ENCODE measurements around the gene KLHL5. TPM values are rescaled to one million over a fixed set of nuclear protein-coding genes. Genes with fewer than 3 reads are reported as not detected.
A peak's percentile ranks its signal among the peaks of the same experiment; 100 is the strongest.

The KLHL5 gene
- total RNA-seq, 1 experiment from 2014 or later: 128 TPM

DNA sequence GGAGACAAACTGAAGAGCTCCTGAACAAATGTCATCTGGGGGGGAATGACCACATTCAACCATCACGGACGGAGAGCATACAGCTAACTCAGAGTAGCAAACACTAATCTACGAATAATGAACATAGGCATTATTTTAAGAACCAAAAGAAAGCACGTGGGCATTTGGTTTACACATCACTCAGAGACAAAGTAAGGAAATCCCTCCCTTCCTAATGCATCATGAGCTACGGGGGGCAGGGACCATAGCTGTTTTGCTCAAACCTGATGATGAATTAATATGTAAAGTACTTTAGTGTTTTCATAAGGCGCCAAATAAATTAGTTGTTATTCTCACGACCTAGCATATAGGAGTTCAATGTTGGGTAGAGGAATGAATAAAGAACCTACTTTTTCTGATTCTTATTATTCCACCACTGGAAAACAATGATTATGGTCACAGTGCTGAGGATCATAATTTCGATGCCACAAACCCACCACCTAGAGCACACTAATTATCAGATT lies 18.1 kb upstream of the KLHL5 start:
- ATAC-seq (peak; percentile 13; the same call in 1 of the 2 replicates), DNase-seq (ENCODE audit: low read depth, low spot score) (no peak)
- BruUV-seq (replicated peaks): TSS peak; percentile 98
- Histone ChIP-seq H3K27ac (ENCODE audit: low read length) (peak overlapping the region; percentile 99), H3K4me3 (ENCODE audit: low read depth in 2 of 2, low read length in 2 of 2) (peak overlapping the region; percentile 53 to 80), H3K27me3 (ENCODE audit: control insufficient read depth, insufficient read depth, low read length) (no peaks in the 10 kb centered on the region), H3K36me3 (ENCODE audit: control insufficient read depth, insufficient read depth, low read length) (no peaks in the 10 kb centered on the region), H3K9me3 (ENCODE audit: control insufficient read depth, insufficient read depth, low read depth, low read length) (no peaks in the 10 kb centered on the region), H3K4me1 (ENCODE audit: control insufficient read depth, insufficient read depth, low read length) (peaks cover 46% of the 10 kb centered on the region)
- TF ChIP-seq SIN3A (IDR thresholded peaks at IDR 0.05; ENCODE audit: borderline replicate concordance, insufficient read depth, low read depth, low read length): no peak
- TF ChIP-seq POLR2AphosphoS5 (IDR thresholded peaks at IDR 0.05; ENCODE audit: low read depth, low read length): no peak; the same call in 1 of the 2 replicates
- TF ChIP-seq, protein P1, sequence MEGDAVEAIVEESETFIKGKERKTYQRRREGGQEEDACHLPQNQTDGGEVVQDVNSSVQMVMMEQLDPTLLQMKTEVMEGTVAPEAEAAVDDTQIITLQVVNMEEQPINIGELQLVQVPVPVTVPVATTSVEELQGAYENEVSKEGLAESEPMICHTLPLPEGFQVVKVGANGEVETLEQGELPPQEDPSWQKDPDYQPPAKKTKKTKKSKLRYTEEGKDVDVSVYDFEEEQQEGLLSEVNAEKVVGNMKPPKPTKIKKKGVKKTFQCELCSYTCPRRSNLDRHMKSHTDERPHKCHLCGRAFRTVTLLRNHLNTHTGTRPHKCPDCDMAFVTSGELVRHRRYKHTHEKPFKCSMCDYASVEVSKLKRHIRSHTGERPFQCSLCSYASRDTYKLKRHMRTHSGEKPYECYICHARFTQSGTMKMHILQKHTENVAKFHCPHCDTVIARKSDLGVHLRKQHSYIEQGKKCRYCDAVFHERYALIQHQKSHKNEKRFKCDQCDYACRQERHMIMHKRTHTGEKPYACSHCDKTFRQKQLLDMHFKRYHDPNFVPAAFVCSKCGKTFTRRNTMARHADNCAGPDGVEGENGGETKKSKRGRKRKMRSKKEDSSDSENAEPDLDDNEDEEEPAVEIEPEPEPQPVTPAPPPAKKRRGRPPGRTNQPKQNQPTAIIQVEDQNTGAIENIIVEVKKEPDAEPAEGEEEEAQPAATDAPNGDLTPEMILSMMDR (IDR thresholded peaks at IDR 0.05): no peak
- TF ChIP-seq TCF7L2 (IDR thresholded peaks at IDR 0.05; ENCODE audit: low read depth, low read length): no peak
- intact Hi-C loops (cut with micrococcal nuclease; ENCODE audit: unreplicated experiment): no loop called here
- ChIA-PET POLR2A (interaction anchor here (0.5 to 1.4 kb wide), 2 partner anchors 14 to 29 kb away, joined by 5 to 10 read pairs; no protein-coding TSS in a partner anchor), CTCF (interaction anchor here (0.6 kb wide), 1 partner anchor 376 kb away, joined by 6 read pairs; no protein-coding TSS in a partner anchor)
- in situ Hi-C loops (cut with HindIII; ENCODE audit: low pct_unique_long_range_greater_than_20kb, low sequenced_read_pairs): no loop called here

DNA sequence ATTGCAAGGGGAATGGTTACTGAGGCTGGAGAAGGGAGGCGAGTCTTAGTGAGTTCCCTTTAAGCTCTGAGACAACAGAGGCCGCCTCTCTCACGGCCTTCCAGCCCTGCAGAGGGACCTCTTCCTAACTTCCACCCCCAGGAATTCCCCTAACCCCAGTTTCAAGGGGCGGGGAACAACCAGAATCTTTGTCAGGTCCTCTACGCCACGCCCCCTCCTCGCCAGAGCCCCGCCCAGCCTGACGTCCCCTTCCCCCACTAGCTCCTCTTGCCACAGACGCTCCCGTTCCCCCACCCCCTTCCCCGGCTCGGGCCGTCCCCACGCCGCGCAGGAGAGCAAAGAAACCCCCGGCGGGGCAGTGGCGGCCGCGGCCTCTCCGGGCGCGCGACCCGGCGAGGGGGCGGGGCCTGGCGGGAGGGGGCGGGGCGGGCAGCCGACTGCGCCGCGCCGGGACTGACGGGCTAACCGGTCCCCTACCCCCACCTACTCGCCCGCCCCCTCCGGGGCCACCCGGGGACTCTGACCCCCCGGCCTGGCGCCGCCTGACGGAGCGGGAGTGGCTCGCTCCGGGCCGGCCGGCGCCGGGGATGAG lies 17.6 kb upstream of the KLHL5 start:
- H3K27ac ChIP-seq (ENCODE audit: low read length): peak overlapping the region; percentile 99
- in situ Hi-C loops (cut with HindIII; ENCODE audit: low pct_unique_long_range_greater_than_20kb, low sequenced_read_pairs): no loop called here
- ChIA-PET POLR2A (interaction anchor here (0.5 to 1.4 kb wide), 3 partner anchors 15 to 72 kb away, joined by 5 to 10 read pairs (median 6); no protein-coding TSS in a partner anchor), CTCF (interaction anchor here (0.5 to 0.6 kb wide), 2 partner anchors 138 to 375 kb away, joined by 3 to 6 read pairs; no protein-coding TSS in a partner anchor)
- H3K4me1 ChIP-seq (ENCODE audit: control insufficient read depth, insufficient read depth, low read length): peaks cover 43% of the 10 kb centered on the region
- no peaks in the 10 kb centered on the region for H3K9me3 ChIP-seq (ENCODE audit: control insufficient read depth, insufficient read depth, low read depth, low read length)
- no TSS peak for BruUV-seq (replicated peaks)
- intact Hi-C loops (cut with micrococcal nuclease; ENCODE audit: unreplicated experiment): no loop called here
- H3K27me3 ChIP-seq (ENCODE audit: control insufficient read depth, insufficient read depth, low read length): no peaks in the 10 kb centered on the region
- no peak for DNase-seq (ENCODE audit: low read depth, low spot score)
- TF ChIP-seq SIN3A (IDR thresholded peaks at IDR 0.05; ENCODE audit: borderline replicate concordance, insufficient read depth, low read depth, low read length): 0 out of 2 replicates have a peak, but pooled peaks have one; percentile 17
- TF ChIP-seq, protein P1 (IDR thresholded peaks at IDR 0.05): no peak
- H3K4me3 ChIP-seq (ENCODE audit: low read depth in 2 of 2, low read length in 2 of 2): peak overlapping the region; percentile 80 to 84
- ATAC-seq: peak; percentile 84
- H3K36me3 ChIP-seq (ENCODE audit: control insufficient read depth, insufficient read depth, low read length): no peaks in the 10 kb centered on the region

GRCh38 chr4:39044956-39045826 lies 16.8 kb upstream of the KLHL5 start:
- intact Hi-C loops (cut with micrococcal nuclease; ENCODE audit: unreplicated experiment) (no loop called here), in situ Hi-C loops (cut with HindIII; ENCODE audit: low pct_unique_long_range_greater_than_20kb, low sequenced_read_pairs) (no loop called here)
- Histone ChIP-seq H3K36me3 (ENCODE audit: control insufficient read depth, insufficient read depth, low read length) (no peaks in the 10 kb centered on the region), H3K4me3 (ENCODE audit: low read depth in 2 of 2, low read length in 2 of 2) (peak overlapping the region; percentile 80 to 84), H3K4me1 (ENCODE audit: control insufficient read depth, insufficient read depth, low read length) (peaks cover 38% of the 10 kb centered on the region), H3K27me3 (ENCODE audit: control insufficient read depth, insufficient read depth, low read length) (no peaks in the 10 kb centered on the region), H3K9me3 (ENCODE audit: control insufficient read depth, insufficient read depth, low read depth, low read length) (no peaks in the 10 kb centered on the region), H3K27ac (ENCODE audit: low read length) (peak overlapping the region; percentile 96)
- no TSS peak for BruUV-seq (replicated peaks)
- POLR2A ChIA-PET: interaction anchor here (0.7 to 1.4 kb wide), 2 partner anchors 15 to 409 kb away, joined by 3 to 5 read pairs; no protein-coding TSS in a partner anchor
- TF ChIP-seq POLR2AphosphoS5 (IDR thresholded peaks at IDR 0.05; ENCODE audit: low read depth, low read length) (no peak), SIN3A (IDR thresholded peaks at IDR 0.05; ENCODE audit: borderline replicate concordance, insufficient read depth, low read depth, low read length) (0 out of 2 replicates have a peak, but pooled peaks have one; percentile 24)
- TF ChIP-seq, protein P1 (IDR thresholded peaks at IDR 0.05): no peak
- TF ChIP-seq, protein P2, sequence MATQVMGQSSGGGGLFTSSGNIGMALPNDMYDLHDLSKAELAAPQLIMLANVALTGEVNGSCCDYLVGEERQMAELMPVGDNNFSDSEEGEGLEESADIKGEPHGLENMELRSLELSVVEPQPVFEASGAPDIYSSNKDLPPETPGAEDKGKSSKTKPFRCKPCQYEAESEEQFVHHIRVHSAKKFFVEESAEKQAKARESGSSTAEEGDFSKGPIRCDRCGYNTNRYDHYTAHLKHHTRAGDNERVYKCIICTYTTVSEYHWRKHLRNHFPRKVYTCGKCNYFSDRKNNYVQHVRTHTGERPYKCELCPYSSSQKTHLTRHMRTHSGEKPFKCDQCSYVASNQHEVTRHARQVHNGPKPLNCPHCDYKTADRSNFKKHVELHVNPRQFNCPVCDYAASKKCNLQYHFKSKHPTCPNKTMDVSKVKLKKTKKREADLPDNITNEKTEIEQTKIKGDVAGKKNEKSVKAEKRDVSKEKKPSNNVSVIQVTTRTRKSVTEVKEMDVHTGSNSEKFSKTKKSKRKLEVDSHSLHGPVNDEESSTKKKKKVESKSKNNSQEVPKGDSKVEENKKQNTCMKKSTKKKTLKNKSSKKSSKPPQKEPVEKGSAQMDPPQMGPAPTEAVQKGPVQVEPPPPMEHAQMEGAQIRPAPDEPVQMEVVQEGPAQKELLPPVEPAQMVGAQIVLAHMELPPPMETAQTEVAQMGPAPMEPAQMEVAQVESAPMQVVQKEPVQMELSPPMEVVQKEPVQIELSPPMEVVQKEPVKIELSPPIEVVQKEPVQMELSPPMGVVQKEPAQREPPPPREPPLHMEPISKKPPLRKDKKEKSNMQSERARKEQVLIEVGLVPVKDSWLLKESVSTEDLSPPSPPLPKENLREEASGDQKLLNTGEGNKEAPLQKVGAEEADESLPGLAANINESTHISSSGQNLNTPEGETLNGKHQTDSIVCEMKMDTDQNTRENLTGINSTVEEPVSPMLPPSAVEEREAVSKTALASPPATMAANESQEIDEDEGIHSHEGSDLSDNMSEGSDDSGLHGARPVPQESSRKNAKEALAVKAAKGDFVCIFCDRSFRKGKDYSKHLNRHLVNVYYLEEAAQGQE (IDR thresholded peaks at IDR 0.05; ENCODE audit: insufficient read depth in 1 of 2, low read depth in 2 of 2, low read length in 1 of 2): no peak
- DNase-seq (ENCODE audit: low read depth, low spot score) (no peak), ATAC-seq (no peak; the same call in 1 of the 2 replicates)
- CTCF ChIA-PET: interaction anchor here (0.6 kb wide), 1 partner anchor 60 kb away, joined by 6 read pairs; no protein-coding TSS in a partner anchor

All from Panc1 (cell line).